GM21367 (cell line): ENCODE data around the gene CYTH4.

Source experiments
- ATAC-seq: cut with Tn5 transposase; IDR thresholded peaks from one replicate; pipeline ENCODE4 v1.9.1; 2021; ENCODE audit not compliant: unreplicated experiment

CYTH4 gene

DNA sequence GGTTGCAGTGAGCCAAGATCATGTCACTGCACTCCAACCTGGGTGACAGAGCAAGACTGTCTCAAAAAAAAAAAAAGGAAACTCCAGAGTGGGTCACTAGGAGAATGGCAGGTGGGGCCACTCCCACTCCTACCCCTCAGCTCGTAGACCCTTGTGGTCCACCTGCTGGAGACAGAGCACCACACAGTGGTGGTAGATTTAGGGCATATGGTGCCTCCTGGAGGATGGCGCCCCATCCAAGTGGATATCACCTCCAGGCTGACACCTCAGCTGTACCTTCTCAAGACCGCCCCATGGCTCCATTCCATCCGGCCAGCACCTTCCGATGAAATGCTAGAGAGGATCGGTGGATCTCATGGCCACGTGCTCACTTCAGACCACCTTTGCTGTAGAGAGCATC is 6.2 kb downstream of the CYTH4 start:
- no peak for ATAC-seq

DNA sequence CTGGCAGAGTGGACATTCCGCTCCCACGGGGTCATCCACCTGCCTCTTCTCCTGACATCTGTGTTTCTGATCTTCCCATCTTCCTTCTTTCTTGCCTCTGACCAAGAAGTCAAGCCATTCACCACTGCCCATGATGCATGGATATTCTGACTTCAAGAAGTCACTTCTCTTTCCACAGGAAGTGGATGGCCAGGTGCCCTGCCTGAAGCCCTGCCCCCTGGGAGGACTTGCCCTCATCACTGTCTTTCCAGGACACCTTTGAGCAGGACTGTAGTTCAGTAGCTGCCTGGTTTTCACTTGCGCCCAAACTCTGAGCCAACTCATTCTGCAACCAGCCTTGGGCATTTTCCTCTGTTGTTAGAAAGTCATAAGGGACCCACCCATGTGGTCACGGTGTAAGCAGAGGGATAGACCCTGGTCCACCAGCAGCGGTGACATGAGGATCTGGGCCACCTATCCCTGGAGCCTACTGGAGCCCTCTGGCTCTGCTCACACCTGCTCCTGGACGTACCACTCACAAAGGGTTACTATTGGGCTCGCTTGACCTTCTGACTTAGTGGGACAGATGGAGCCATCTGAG is 6.9 kb downstream of the CYTH4 start:
- ATAC-seq: no peak

DNA sequence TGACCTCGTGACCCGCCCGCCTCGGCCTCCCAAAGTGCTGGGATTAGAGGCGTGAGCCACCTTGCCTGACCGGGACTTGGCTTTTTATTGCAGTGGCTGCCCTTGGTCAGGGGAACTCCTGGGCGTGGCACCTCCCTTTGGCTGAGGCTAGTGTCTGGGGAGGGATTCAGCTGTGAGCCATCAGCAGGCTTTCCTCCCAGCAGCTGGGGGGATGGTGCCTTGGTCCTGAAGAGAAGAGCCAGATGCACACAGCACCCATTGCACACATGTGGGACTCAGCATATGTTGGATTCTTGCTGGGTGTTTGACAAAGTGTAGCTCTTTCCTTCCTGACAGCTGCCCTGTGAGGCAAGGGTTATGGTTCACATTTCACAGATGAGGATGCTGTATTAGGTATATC is 8.4 kb downstream of the CYTH4 start:
- no peak for ATAC-seq

DNA sequence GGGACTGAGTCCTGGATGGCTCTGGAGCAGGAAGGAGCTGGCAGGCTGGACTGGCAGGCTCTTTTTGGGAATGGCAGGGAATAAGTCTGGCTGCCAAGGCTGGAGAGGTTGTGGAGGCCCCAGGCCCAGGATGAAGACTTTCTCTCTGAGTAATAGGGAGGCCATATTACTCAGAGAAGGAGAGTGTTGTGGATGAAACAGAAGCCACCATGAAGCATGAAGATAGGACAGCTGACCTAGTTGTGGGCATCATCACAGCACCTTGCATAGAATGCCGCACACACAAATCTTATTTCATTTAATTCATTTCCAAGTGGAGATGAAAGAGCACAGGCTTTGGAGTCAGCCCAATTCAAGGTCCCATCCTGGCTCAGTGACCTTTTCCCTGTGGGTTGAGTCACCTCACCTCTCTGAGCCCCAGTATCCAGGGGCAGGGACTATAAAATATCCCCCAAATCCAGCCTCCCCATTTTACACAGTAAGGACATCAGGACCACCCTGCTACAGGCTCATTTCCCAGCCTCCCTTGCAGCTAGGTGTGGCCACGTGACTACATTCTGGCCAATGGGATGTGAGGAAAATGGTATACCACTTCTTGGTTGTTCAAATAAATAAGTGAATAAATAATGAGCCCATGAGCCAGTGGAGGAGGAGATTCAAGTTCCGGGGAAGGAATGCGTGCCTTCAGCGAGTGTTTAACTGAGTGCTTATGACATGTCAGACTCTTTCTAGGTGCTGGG is 9.4 kb downstream of the CYTH4 start:
- no peak for ATAC-seq

DNA sequence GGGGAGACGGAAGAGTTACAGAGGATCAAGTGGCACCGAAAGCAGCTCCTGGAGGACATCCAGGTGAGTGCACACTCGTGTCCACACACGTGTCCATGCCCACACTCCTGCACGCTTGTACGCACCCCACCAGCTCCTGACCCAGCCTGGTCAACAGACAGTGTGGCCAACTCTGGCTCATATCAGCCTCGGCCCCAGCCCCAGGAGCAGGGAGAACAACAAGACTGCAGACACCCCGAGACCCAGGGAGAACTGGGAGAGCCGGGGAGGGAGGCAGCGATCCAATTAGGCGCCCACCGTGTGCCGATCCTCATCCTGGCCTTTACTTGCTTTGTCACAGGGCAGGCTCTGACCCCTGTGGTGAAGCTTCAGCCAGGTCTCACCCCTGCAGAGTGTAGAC is 10.3 kb downstream of the CYTH4 start:
- no peak for ATAC-seq

DNA sequence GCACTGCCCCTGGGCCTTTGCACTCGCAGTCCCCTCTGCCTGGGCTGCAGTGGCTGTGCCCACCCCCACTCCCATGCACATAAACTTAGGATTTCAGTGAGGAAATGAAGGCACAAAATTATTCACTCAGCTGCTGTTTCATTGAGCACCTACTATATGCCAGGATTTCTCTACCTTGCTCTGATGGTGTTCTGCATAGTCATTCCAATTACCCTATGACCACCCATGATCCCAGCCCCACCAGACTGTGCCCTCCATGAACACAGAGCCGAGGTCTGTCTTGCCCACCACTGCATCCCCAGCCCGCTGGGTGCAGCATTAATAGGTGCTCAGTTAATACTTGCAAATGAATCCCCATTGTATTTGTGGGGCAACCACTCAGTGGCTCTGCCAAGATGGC is 10.9 kb downstream of the CYTH4 start:
- no peak for ATAC-seq

DNA sequence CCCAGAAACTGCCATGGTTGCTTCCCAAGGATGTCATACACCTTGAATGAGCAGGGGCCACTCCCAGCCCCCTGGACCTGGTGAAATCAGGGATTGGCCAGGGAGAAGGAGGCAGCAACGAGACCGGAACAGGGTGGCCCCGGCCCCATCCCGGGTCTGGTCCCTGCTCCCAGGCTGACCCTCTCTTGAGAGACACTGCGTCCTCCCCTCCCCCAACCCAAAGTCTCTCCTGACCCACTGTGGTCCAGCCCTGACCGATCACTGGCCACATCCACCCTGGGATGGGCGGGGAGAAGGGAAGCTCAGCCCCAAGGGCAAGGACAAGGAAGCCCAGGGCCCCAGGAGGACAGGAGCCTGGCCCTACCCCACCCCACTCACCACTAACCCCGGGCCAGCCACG is 12.4 kb downstream of the CYTH4 start:
- ATAC-seq: no peak

DNA sequence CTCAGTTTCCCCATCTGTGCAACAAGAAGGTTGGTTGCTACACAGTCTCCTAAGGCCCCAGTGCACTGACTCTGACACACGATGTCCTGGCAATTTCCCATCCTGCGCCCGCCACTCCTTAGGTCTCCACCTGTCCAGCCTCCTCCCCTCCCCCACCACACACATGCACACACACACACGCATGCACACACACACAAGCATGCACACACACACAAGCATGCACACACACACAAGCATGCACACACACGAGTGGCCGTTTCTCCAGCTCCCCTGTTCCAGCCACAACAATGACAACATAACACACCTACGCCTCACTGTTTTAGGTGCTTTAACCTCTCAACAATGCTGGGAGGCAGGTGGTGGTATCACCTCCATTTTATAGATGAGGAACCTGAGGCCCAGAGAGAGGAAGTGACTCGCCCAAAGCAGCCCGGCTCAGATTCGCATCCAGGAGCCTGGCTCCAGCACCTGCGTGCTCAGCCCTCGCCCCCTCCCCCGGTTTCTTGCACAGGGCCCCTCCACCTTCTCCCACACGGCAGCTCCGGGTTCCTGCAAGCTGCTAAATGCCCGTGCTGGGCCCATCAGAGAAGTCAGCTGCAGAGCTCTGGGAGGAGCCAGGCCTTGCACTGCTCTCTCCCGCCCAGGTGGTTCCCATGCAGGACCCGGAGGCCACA is 13.0 kb downstream of the CYTH4 start:
- no peak for ATAC-seq

DNA sequence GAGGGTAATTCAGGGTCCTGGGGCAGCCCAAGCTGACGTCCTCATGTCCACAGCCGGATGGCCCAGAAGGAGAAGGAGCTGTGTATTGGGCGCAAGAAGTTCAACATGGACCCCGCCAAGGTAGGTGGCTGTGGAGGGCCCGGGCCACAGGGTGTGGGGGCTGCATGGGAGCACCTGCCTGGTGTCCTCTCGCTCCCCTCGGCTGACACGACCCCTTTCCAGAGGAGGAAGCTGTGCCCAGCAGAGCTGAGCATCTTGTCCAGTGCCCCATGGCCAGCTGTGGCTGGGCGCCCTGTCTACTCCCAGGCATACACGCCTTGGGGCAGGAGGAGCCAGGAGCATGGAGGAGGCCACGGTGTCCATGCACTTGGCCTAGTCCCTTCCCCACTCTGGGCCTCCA is 13.6 kb downstream of the CYTH4 start:
- no peak for ATAC-seq

DNA sequence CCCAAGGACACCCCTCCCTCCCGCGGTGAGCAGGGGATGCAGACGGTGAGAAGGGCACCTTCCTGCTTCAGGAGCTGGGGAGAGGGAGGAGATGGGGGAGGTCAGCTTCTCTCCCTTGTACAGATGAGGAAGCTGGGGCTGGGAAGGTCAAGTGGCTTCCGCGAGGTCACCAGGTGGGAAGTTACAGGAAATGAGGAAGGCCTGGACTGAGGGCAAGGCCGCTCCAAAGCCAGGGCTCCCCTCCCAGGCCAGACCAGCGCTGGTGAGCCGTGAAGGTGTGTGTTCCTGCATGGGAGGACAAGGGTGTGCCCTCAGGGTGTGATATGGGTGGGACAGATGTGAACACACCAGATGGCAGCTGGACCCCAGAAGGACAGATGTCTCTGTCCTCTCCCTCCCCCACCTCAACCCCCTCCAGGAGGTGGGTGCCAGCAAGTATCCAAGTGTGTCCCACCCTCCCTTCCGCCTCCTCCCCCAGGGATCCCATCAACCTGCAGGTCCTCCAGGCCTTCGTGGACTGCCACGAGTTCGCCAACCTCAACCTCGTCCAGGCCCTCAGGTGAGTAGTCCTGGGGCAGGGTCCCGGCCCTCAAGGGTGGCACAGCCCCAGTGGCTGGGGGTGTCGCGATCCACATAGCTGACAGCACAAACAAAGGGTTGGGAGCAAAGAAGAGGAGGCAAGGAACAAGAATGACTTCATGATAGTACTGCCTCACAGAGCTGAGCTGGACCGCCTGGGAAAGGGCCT is 16.6 kb downstream of the CYTH4 start:
- no peak for ATAC-seq

DNA sequence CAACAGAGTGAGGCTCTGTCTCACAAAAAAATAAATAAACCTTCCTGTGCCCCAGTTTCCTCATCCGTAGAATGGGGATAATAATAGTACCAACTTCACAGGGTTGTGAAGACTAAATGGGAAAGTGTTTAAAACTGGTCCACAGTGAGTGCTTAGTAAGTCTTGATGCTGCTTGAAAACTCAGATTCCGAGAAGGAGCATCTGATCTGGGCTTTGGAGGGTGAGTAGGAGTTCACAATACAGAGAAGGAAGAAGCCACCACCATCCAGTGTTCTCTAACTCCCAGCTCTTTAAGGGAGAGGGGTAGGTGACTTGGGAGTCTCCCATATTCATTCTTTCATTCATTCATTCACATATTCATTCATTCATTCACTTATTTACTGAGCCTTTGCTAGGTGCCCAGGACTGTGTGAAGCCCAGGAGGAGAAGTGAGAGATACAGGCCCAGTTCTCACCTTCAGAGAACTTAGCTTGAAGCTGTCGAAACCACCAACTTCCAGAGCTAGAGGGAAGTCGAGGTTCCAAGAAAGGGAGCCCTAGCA is 17.7 kb downstream of the CYTH4 start:
- no peak for ATAC-seq

DNA sequence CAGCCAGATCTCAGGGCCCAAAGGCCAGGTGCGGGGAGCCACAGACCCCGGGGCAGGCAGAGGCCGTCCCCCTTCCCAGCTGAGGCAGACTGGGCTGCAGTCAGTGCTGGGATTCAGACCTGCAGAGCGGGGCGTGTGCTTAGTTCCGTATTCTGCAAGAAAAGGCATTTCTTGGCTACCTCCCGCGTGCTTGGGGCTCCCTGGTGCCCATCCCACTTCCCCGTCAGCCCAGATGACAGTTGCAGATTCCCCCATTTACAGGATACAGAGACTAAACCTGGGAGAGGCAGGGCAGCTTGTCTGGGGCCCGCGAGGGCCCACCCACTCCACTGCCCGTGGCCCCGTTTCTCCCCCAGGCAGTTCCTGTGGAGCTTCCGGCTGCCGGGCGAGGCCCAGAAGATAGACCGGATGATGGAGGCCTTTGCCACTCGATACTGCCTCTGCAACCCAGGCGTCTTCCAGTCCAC is 18.3 kb downstream of the CYTH4 start:
- ATAC-seq: no peak

DNA sequence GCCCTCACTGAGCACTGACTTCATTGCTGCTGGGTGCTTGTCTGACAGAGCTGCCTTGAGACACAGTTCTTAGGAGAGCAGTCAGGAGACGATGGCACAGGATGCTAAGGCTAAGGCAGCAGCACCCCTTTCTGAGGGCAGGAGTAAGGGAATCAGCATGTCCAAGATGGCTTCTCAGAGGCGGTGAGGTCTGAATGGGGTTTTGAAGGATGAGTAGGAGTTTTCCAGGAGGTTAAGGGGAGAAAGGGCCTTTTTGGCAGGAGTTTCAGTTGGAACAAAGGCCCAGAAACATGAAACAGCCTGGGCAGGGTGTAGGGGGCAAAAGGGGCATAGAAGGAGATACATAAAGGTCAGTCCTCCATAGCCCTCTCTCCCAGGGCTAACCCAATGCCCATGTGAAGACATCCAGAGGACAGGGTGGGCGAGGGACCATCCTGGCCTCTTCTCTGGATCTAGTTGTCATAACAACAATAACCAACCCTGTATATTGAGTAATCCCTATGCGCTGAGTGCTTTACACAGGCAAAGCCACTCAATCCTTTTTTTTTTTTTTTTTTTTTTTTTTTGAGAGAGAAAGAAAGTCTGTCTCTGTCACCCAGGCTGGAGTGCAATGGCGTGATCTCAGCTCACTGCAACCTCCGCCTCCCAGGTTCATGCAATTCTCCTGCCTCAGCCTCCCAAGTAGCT is 19.0 kb downstream of the CYTH4 start:
- ATAC-seq: no peak

DNA sequence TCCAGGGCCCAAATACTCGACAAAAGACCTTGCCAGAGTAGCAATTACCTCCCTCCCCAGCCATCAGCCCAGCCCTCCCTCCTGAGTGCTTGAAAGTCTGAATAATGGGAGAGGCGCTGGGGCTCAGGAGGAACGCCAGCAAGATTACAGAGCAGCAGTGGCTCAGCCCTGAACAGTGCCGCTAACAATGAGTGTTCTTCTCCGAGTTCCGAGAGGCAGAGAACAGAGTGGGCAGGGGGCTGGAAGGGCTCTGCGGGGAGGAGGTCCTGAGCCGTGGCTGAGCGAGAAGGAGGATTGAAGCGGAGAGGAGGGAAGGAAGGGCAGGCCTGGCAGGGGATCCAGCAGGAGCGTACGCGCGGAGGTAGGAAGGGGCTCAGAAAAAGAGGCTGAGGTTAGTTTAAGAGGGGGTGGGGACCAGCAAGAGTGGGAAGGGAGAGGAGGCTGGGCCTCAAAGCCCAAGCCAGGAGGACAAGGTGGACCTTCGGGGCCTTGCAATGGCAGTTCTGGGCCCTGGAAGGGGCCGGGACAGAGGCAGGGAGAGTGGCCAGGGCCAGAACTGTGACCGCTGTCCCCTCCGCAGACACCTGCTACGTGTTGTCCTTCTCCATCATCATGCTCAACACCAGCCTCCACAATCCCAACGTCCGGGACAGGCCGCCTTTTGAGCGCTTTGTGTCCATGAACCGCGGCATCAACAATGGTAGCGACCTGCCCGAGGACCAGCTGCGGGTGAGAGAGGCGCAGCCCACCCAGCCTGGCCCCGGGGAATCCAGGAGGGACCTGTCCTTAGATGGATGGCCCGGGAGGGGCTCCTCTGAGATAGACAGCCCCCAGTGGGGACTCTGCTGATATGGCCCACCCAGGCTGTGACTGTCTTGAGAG is 20.6 kb downstream of the CYTH4 start:
- no peak for ATAC-seq

DNA sequence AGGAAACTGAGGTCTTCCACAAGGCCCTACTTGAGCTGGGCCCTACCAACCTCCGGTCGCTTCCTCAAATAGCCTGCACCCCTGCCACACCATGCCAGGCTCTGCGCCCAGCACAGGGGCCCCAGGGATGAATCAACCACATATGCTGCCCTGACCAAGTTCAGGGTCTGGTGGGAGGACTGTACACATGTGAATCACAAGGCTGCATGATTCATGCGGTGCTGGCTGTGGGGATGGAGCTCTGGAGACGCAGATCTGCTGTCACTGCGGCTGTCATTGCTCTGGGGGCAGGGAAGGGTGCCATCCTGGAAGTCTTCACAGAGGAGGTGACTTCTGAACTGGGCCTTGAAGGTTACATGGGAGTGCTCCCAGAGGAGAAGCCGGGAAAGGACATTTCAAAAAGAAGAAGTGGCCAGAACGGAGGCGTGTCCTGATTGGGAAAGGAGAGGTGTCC is 21.5 kb downstream of the CYTH4 start:
- no peak for ATAC-seq

DNA sequence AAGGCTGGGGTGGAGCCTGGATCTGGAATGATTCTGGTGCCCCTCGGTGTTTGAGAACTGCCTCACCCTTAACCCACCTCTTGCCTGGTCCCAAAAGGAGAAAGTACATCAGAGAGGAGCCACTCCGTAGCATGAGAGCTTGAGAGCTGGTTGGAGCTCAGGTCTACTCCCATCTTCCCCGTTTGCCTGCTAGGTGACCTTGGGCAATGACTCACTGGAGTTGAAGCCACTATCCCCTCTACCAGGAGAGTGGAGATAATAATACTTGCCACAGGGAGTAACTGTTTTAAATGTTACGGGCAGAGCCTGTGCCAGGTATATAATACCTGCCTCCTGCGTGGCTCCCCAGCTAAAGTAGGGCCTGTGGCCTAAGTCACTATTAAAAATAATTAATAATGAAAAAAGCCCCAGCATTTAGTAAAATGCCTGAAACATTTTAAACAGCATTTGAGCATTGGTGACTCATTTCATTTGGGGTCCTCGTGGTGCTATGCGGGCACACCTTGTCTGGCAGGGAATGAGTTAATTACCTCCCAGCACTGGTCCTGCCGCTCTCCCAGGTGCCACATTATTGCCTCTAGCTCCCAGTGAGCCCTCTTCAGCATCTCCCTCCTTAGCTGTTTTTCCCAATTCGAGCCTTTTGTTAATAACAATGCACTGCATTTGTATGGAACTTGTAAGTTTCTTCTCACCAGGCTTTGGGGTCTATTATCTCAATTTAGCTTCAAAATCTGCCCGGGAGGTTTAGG is 22.5 kb downstream of the CYTH4 start:
- ATAC-seq: no peak

DNA sequence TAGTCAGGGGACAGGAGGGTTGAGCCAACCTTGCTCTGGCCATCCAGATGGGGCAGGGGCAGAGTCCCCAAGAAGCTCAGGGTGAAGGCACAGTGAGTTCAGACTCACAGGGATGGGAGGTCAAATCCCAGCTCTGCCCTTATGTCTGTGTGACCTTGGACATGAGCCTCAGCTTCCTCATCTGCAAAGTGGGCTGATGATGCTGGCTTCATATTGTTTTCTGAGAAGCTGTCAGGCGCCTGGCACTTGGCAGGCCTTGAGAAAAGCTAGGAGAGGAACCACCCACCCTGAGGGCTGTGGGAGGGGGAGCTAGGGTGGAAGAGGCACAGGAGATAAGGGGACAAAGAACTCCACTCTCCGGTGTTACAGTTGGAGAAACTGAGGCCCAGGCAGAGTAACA is 23.6 kb downstream of the CYTH4 start:
- ATAC-seq: no peak

DNA sequence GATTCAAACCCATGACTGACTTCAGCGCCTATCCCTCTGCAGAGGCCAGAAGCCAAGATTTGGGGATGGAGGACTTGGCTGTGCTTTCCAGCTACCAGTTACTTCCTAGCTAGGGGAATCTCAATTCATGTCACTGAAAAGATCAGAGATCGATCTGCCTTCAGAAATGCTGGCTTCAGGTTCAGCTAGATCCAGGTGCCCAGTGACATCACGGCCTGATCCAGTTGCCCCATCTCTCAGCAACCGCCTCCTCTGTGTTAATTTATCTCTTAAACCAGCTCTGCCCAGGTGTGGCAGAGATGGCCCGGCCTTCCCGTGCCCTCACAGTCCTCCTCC is 24.2 kb downstream of the CYTH4 start:
- no peak for ATAC-seq
